GOT3 (cell line): ENCODE data around the gene COMT.
"Not testable (repeated sequence)": the region's sequence is repeated elsewhere in the genome, so short reads cannot be mapped to it uniquely, and the experiment has no call there.

ENCODE experiments used
- DNase-seq: peaks from one replicate; lab custom pipeline; 2025; ENCODE audit warnings: mixed read lengths; lab: John Stamatoyannopoulos, UW

The COMT gene

DNA sequence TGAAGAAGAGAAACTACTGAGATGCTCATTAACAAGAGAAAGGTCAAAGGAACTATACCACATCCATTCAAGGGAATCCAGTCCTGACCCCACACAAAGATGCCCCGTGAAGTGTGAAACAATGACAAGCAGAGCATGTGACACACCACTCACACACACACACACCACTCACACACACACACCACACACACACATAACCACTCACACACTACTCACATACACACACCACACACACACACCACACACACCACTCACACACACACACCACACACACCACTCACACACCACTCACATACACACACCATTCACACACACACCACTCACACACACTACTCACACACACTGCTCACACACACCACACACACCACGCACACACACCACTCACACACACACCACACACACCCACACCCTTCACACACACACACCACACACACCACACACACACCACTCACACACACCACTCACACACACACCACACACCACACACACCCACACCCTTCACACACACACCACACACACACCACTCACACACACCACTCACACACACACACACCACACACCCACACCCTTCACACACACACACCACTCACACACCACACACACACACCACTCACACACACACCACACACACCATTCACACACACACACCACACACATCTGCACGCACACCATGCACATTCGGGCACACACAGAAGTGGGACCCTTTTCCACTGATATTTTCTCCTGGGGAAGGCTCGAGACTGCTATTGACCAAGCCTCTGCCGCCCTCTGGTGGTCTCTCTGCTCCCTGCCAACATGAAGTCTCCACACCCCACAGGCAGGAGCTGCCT, 32.0 kb upstream of the COMT start:
- DNase-seq = no peak

DNA sequence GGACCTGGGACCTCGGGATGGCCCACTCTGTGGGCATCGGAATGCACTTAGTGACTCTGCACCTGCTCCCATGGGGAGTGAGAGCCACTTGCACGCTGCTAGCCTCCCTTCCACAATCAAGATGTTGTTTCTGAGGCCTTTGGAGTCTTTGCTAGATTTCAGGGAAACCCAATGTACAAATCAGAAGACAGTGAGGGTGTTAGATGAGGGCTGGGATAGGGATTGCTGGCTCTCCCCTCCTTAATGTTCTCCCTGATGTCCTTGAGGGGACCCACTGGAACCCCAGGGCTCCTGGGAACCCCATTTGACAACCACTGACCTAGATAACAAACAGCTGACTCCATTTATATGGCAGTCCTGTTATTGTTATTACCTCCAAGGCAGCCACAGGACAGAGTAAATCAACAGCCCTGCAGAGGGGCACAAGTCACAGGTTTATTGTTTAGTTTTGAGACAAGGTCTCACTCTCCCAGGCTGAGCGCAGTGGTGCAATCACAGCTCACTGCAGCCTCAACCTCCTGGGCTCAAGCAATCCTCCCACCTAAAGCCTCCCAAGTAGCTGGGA, 31.3 kb upstream of the COMT start:
- DNase-seq = no peak

DNA sequence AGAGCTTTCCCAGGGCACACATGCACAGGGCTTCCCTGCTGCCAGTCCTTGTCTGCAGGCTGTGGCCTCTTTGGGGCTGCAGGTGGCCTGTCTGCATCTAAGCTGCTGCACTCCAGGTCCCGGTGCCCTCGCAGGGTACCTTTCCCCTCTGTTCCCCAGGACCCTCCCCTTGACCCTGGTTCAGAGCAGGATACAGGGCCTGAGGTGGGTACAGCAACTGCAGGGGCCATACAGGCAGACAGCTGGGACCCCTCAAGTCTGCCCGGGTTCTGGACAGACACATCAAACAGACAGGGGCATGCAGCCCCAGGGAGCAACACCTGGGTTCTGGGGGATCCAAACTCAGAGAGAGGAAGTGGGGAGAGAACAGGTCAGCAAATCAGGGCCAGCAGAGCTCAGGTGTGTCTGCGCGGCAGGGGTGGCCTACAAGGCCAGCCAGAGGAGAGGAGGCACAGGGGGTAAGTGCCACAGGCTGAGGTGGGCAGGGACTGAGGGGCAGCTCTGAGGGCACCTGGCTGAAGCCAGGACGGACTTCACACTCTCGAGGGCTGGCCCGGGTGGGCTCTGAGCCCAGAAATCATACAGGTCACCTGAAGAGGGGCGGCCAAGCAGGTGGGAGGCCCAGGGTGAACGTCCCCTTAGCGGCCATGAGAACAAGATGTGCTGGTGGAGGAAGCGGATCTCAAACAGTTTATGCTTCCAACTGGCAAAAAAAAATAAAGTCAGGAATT, 29.9 kb upstream of the COMT start:
- DNase-seq = no peak

DNA sequence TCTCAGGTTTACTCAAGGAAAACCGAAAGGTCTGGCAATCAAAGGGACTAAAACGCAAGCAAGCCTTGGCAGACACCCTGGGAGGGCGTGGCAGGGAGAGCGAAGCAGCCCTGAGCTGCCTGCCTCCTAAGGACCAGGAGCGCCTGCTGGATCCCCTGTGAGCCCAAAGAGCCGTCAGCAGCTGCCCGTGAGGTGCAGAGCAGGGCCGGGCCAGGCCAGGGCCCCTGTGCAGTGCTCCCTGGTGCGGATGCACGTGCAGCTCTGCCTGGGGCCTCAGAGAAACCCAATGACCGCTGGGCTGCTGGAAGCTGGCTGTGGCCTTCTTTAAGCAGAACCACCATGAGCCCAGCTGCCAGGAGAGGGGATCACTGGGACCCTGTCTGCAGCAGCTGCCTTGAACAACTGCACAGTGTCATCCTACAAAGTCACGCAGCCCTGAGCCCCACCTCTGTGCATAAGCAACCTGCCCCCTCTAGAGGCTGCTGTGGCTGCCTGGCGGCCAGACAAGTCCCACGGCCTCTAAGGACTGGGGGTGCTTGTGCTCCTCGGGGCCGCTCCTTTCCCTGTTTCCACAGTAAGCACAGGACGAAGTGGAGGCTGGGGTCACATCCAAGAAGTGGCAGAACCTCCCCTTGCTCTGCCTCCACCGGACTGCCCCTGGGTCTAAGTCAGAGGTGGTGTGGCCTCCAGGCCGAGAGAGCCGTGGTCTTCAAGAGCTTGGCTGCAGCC, 29.1 kb upstream of the COMT start:
- DNase-seq = no peak

GRCh38 chr22:19913337-19913936, 28.1 kb upstream of the COMT start:
- DNase-seq = no peak

DNA sequence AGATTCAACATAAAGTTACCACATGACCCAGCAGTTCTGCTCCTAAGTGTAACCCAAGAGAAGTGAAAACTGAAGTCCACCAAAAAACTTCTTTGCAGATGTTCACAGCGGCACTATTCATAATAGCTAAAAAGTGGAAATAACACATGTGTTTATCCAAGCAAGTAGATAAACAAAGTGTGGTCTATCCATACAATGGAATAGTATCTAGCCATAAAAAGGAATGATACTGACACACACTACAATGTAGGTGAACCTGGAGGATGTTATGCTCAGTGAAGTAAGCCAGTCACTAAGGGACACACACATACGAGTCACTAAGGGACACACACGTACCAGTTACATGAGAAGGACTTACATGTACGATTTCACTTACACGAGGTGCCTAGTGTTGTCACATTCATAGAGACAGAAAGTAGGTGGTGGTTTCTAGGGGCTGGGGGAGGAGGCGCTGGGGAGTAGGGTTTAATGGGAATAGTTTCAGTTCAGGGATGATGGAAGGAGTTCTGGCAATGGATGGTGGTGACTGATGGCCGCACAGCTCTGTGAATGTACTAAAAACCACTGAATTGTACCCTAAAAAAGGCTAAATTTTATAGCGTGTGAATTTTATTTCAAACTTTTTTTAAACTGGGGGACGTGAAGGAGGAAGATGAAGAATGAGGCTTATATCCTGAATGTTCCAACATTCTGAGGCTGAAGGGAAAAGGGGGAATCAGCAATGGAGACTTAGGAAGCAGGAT, 27.2 kb upstream of the COMT start:
- DNase-seq = no peak

DNA sequence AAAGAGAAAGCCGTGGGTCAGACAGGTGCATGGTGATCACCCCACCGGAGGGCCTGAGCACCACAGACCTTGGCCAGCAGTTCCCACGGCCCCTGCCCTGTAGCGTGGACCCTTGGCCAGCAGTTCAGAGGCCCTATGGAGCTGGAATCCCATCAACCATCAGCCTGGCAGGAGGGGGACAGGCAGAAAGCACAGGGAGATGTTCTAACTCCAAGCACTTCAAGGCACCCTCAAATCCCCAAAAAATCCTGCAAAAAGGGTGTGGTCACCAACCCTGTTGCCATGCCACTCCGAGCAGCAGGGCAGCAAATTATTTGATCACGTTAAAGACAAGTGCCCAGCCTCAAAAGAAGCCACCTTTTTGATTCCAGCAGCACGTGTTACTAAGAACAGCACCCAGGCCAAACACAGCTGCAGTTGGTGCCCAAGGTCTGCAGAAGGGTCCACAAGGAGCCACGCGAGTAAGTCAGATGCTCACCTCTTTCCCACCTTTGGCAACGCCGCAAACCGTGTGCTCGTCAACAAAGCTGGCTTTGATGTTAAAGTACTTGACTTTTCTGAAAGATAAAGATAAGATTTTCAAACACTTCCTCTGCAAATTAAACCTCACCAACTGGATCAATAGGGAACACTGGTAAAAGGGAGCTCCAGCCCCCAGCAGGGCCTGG, 26.2 kb upstream of the COMT start:
- no peak for DNase-seq

- no peak for DNase-seq
Observed at GRCh38 chr22:19916006-19916405, 25.6 kb upstream of the COMT start.

DNA sequence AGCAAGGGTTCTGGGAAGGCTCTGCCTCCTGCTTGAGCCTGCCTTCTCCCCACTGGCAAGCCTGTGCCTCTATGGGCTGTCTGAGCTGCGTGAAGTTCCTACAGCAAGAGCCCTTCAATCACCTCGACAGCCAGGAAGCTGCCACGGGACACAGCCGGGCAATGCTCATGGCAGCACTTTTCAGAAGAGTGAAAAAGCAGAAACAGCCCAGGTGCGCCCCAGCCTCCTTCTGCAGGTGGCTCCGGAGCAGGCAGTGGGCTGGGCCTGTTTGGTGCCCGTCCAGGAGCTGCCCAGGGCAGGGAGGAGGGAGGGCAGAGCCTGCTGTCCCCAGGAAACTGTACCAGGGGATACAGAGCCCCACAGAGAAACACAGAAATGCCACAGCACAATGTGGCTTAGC, 24.6 kb upstream of the COMT start:
- no peak for DNase-seq

GRCh38 chr22:19917389-19918138, 24.0 kb upstream of the COMT start:
- no peak for DNase-seq

DNA sequence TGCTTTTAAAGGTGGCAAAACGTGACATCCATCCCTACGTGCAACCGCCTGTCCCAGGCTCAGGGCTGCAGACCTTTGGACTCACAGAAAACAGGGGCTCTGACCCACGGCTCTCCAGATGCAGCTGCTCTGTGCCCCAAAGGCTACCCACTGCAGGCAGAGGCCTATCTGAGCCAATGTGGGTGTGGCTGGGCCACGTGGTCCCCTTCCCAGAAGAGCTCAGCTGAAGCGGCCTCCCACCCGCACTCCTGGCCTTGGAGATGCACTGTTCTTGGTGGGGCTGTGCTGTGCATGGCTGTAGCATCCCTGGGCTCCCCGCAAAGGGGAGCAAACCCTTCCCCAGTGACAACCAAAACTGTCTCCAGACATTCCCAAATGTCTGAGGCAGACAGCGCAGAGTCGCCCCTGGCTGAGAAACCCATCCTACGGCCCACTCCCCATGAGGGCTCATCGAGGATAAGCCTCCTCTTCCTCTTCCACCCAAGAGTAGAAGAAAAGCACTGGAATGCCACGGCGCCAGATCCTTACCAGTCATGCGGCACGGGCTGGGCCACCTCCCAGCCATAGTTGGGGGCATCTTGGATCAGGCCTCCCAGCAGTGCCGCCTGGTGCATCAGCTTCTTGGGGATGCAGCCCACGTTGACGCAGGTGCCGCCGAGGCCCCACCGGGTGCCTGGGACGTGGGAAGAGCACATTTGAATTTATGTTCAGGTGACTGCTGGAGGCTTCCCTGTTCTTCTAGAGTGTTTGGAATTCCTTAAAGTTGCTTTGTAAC, 23.1 kb upstream of the COMT start:
- no peak for DNase-seq

DNA sequence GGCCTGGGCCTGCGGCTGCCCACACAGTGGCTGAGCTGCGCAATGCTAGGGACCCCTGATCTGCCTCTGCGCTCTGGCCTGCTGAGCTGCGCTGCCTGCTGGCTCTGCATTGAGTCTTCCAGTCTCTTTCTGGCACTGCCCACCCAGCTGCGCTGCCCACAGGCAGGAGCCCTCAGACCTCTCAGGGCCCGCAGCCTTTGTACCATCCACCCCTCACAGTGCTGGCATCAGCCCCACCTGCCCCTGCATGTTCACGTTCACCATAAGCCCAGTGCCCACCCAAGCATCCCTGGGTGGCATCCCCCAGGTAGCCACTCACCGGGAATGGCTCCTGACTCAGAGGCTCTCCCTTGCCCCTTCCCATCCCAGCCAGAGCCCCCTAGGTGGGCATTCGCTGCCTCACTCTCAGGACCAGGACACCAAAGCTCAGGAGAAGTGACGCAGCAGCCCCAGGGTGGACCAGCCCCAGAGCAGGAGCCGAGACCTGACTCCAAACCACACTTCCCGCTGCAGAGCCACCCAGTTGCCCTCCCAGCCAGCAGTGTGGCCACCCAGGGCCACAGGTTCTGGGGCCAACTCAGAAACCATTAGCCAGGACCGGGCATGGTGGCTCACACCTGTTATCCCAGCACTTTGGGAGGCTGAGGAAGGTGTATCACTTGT, 21.7 kb upstream of the COMT start:
- DNase-seq = no peak

DNA sequence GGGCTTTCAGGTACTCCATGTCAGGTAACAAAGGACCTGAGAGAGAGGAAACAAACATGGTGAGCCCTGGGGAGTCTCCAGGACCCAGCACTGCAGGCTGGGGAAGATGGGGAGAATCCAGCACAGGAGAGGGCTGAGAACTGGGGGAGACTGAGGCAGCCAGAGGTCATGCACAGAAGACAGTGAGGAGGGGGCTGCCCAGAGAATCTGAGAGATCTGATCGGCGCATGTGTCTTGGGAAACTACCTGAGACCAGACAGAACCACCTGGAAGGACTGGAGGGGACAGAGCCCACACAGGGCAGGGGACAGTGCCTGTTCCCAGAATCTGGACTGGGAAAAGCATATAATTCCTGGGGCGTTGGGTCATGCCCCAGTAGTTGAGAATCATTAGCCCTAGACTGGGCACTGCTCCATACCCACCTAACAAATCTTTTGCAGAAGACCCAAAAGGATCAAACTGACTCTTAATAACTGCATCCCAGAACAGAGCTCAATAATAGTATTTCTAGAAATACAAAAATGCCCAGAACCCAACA, 20.0 kb upstream of the COMT start:
- DNase-seq = no peak

DNA sequence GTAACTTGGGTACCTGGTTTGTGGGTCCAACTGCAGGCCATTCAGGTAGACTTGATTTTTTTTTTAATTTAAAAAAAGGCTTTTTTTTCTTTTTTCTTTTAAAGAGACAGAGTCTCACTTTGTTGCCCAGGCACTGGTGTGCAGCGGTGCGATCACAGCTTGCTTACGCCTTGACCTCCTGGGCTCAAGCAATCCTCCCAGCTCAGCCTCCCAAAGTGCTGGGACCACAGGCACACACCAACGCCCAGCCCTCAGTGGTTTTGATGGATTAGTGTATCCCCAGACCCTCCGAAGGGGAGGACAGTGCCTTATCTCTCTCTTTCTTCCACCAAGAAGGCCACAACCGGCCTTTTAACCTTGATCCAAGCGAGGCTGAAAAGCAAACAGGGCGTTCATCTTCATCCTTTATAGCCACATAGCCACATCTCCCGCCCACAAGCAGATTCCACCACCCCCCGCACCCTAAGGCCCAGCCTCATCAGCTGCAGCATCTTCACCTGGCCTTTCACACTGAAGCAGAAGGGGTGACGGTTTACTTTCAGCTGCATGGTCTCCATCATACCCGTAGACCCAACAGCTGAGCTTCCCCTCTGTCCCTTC, 17.6 kb upstream of the COMT start:
- no peak for DNase-seq

DNA sequence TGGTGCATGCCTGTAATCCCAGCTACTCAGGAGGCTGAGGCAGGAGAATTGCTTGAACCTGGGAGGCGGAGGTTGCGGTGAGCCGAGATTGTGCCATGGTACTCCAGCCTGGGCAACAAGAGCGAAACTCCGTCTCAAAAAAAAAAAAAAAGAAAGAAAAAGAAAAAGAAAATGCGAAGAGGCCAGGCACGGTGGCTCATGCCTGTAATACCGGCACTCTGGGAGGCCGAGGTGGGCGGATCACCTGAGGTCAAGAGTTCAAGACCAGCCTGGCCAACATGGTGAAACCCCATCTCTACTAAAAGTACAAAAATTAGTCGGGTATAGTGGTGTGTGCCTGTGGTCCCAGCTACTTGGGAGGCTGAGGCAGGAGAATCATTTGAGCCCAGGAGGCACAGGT, 15.5 kb upstream of the COMT start:
- not testable (repeated sequence) for DNase-seq

DNA sequence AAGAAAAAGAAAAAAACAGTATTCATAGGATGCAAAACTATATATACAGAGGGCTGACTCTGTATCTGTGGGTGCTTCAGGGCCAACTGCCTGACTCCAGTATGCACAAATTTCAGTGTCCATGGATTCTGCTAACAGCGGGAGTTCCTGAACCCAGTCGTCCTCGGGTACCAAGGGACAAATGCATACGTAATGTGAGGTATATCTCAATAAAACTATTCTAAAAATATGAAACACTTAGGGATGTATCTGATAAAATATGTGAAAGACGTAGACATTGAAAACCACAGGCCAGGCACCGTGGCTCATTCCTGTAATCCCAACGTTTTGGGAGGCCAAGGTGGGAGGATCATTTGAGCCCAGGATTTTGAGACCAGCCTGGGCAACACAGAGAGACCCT, 13.9 kb upstream of the COMT start:
- no peak for DNase-seq

- DNase-seq = no peak
Observed at GRCh38 chr22:19928207-19928606, 13.4 kb upstream of the COMT start.
